Ramos (cell line): ENCODE measurements around the gene SLC5A3.

ENCODE experiments used
- in situ Hi-C: fragments of 300-500 bp; cut with MboI; formaldehyde crosslinking; loops from one replicate; pipeline ENCODE4 v1.14.3; 2022; ENCODE audit warnings: low sequenced_read_pairs; ENCODE audit not compliant: unreplicated experiment

Gene SLC5A3

GRCh38 chr21:34073032-34073748 is at the start of gene SLC5A3, which contains the start of gene MRPS6:
TSS of gene SLC5A3 (plus strand) at chr21:34073578. CDS start at chr21:34095199, 21,621 bp downstream.
TSS of gene MRPS6 (plus strand) at chr21:34073578. CDS start at chr21:34073701, 123 bp downstream.
- in situ Hi-C loops, result no loop called here

- in situ Hi-C loops, result no loop called here
Observed at GRCh38 chr21:34023691-34024373, 49.5 kb upstream of the SLC5A3 start.

GRCh38 chr21:34024374-34024693 is 49.0 kb upstream of the SLC5A3 start:
- in situ Hi-C loops, result no loop called here

- in situ Hi-C loops, result no loop called here
Observed at GRCh38 chr21:34027721-34028461, 45.5 kb upstream of the SLC5A3 start.

GRCh38 chr21:34029743-34030528 is 43.4 kb upstream of the SLC5A3 start:
- in situ Hi-C loops, result no loop called here

GRCh38 chr21:34031835-34032370 is 41.5 kb upstream of the SLC5A3 start:
- in situ Hi-C loops, result no loop called here

- in situ Hi-C loops, result no loop called here
Observed at GRCh38 chr21:34034369-34035014, 38.9 kb upstream of the SLC5A3 start.

GRCh38 chr21:34035619-34036354 is 37.6 kb upstream of the SLC5A3 start:
- in situ Hi-C loops, result no loop called here

GRCh38 chr21:34037009-34037795 is 36.2 kb upstream of the SLC5A3 start:
- in situ Hi-C loops, result no loop called here

- in situ Hi-C loops, result no loop called here
Observed at GRCh38 chr21:34039678-34040382, 33.5 kb upstream of the SLC5A3 start.

- in situ Hi-C loops, result no loop called here
Observed at GRCh38 chr21:34042735-34043134, 30.6 kb upstream of the SLC5A3 start.

GRCh38 chr21:34043333-34043732 is 30.0 kb upstream of the SLC5A3 start:
- in situ Hi-C loops, result no loop called here

- in situ Hi-C loops, result no loop called here
Observed at GRCh38 chr21:34046917-34047316, 26.5 kb upstream of the SLC5A3 start.

GRCh38 chr21:34047835-34048234 is 25.5 kb upstream of the SLC5A3 start:
- in situ Hi-C loops, result no loop called here

- in situ Hi-C loops, result no loop called here
Observed at GRCh38 chr21:34052171-34052570, 21.2 kb upstream of the SLC5A3 start.

GRCh38 chr21:34054259-34054658 is 19.1 kb upstream of the SLC5A3 start:
- in situ Hi-C loops, result no loop called here

- in situ Hi-C loops, result no loop called here
Observed at GRCh38 chr21:34055615-34056014, 17.8 kb upstream of the SLC5A3 start.

GRCh38 chr21:34061983-34062382 is 11.4 kb upstream of the SLC5A3 start:
- in situ Hi-C loops, result no loop called here
